NCI-H2227 (cell line): ENCODE measurements around the gene TTLL5.
A peak's percentile ranks its signal among the peaks of the same experiment; 100 is the strongest.

Experiments used
- DNase-seq: peaks from one replicate; lab custom pipeline; 2025; ENCODE audit not compliant: unreplicated experiment; lab: John Stamatoyannopoulos, UW

The TTLL5 gene

DNA sequence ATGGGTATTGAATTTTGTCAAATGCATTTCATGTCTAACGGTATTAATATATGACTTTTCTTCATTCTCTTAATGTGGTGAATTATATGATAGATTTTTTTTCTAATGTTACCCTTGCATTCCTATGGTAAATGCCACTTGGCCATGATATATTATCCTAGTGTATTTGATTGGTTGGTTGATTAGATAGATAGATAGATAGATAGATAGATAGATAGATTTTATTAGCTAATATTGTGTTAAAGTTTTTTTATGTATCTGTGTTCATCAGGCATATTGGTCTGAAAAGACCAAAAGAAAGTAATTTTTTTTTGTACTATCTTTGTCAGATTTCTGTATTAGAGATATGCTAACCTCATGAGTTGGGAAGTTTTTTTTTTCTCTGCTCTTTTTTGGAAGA, 196.2 kb downstream of the TTLL5 start:
- no peak for DNase-seq

DNA sequence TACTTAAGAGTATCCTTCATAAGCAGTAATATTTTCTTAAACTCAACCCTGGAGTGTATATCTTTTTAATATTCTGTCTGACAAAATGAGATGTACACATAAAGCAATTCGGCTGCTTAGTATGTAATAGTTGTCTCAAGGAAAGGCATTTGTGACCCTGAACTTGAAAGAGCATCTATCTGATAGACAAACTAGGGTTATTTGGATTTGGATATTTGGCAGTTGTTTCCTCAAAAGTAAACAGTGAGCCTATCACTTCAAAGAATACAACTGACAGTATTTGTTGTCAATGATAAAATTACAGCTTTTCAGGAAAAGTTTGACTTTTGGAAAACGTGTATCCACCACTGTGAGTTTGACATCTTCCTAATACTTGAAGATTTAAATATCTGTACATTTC, 197.3 kb downstream of the TTLL5 start:
- no peak for DNase-seq

DNA sequence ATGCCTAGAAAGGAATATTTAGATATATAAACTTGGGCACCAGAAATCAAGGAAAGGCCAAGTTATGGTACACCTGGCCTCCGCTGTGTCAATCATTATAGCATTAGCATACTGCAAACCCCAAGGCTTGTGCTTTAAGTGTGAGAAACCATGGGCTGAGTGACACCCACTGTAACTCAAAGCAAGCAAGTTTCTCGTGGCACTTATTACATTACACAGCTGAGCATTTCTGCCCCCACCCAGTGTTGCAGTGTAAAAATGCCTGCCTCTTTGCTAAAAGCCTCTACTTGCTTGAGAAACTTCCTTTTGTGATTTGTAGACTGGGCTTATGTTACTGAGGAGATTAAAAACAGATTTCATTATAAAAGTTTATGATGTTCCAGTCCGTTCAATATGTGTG, 198.7 kb downstream of the TTLL5 start:
- no peak for DNase-seq

DNA sequence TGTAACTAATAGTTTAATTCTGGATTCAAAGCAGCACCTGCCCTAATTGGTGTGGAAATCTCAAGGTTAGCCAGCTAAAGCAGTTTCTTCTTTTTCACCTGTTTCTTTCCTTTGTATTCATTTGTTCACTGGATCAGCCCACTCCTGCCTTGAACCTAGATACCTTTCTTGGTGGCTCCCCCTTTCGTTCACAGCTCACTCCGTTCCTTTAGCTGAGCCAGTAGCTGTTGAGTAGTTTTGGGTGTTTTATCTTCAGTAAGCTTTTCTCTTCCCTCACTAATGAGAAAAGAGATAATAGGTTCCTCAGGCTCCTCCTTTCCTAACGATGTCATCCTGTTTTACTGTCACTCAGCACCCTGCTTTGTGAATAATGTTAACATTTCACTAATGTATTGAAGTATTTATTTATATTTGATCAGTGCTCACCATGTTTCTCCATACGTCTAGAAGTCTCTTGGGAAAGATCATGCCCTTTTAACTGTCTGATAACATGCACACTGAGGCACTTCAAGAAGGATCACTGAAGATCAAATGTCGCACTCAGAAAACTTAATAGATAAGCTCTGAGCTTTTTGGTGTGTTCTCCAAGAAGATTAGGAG, 199.6 kb downstream of the TTLL5 start:
- DNase-seq, result no peak

DNA sequence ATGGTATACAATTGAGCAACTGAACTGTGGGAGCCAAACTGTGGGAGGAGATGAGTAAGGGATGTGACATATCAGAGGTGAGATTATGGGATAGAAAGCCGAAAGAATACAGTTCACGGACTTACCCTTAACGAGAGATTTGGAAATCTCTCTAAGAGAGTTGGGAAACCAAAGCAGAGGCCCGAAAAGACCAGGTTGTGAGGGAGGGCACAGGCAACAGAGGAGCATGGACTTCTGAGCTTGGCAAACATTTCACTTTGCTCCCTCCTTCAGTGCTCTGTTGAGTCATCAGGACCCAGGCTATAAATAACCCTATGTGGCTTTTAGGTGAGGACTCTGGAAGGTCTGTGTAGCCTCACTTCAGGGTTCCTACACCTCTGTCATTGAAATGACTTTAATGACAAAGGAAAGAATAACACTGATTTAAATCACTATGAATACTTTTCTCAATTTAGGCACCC, 200.1 kb downstream of the TTLL5 start:
- no peak for DNase-seq

DNA sequence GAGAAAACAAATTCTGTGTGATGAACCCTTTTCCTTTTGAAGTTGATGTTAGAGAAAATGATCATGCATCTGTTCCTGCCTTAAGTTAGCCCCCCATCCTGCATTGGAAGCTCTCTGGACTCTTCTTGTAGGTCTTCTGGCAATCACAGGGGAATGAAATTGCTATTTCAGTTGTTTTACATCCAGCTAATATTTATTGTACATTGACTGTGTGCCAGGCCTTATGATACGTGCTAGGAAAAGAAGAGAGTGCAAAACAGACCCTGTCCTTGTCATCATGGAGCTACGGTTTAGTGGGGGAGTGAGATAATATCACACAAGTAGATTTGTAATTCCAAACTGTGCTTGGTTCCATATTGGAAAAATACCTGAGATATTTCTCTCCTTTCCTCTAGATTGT, 202.2 kb downstream of the TTLL5 start:
- no peak for DNase-seq

DNA sequence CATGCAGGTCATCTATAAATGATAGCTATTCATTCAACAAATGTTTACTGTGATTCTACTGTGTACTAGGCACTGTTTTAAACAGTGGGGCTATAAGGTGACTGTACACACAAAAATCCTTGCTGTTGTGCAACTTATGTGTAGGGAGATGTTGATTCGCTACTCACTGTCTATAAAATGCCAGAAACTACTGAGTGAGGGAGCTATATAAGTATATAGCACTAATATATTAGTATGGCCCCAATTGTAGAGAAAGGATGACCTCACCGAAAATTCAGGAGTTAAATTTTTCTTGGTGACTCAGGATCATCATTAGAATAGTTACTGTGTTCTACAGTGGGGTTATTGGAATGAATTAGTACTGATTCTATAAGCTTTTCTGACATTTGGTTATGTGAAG, 203.3 kb downstream of the TTLL5 start:
- no peak for DNase-seq

DNA sequence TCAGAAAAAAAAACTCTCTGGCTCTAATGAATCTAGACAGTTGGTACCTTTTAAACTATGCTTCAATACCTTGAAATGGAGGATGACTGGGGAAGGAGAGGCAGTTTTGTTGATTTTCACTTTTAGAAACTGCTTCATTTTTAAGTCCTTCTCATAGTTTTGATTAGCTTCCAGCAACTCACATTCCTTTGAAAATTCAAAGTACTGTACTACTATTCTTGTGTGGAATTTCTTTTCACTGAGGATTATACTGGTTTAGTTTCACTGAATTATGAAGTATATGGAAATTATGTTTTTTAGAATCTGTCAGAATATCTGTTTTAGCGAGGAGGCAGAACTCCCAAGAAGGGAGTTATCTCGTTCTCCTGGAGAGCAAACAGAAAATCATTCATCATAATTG, 204.5 kb downstream of the TTLL5 start:
- DNase-seq, result no peak

DNA sequence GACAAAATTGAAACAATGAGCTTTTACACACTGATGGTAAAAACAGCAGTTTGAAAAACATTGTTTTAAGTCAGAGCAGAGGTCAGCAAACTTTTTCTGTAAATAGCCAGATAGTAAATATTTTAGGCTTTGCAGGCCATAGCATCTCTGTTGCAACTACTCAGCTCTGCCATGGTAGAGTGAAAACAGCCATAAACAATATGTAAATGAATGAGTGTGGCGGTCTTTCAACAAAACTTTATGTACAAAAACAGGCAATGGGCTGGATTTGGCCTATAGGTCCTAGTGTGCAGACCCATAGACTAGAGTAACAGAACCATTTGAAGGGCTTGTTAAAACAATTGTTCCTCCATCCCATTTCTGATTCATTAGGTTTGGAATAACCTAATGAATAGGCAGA, 205.9 kb downstream of the TTLL5 start:
- DNase-seq, result no peak

DNA sequence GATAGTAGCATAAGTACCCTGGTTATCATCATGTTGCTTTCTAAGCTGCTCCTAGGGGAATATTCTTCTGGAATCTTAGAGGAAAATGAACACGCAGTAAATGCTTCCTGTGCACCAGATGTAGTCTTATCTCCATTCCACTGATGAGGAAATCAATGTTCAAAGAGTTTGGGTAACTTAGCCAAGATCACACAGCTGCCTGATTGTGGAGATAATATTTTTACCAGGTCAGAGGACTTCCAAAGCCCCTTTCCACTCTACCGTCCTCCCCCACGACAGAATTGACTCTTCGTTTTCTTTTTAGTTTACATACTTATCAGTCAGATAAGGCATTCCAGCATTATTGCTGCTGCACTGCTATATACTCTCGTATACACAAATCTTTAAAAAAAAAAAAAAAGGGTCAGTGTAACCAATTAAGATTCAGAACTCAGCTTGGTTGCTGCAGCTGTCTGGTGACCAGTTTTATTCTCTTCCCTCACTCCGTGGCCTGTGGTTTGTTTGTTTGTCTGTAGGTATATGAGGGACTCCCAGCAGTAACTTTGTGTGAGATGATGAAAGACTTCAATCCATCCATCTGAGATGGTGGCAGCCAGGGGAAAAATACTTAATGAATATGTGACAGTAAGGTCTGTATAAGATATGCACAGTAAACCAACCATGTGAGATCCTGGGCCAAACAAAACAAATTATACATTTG, 210.3 kb downstream of the TTLL5 start:
- DNase-seq, result no peak

DNA sequence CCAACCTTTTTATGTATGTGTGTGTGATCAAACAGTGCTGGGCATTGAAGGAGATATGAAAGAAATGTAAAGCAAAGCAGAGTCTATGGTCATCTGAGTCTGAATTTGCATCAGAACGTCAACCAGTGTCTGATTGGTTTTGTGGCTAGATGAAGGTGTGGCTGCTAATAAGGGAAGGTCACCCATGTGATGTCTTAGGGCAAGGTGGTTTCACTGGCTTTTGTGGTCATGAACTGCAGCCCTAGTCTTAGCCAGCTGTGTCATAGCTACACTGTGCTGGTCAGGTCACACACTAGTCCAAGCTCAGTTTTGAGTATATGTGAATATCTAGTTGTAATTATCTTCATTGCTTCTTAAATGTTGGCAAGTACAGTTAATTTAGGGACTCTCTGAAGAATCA, 214.9 kb downstream of the TTLL5 start:
- no peak for DNase-seq

DNA sequence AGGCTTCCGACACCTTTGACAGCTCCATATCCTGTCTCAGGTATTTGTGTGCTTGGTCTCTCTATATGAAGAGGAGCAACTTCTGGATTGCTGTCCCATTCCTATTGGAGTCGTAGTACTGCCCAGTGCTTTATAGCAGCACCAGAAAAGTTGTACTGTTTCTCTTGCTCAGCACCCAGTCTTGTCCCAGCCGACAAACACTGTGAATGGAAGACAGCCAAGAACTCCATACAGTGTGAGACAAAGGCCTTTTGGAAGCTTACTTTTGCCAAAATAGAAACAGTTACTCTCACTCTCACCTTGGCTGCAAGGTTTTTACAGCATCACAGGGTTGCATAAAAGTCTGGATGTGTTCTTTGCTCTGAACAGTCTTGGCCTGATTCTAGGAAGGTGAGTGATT, 215.5 kb downstream of the TTLL5 start:
- DNase-seq, result no peak

DNA sequence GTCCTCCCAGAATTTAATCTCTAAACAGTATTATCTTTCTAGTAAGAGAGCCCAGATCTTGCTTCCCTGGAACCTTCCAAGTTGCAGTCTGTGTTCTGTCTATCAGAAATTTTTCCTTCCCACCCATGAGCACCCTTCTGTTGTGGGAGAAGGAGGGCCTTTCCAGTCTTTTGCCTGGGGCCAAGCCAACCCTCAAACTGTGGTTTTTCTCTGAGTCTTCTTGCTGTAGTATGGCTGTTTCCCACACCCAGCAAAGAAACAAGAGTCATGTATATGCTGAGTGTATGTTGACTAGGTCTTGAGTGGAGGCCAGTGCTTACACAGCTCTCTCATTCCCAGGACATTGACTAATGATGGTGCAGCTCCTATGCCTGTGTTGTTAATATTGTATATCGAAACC, 216.2 kb downstream of the TTLL5 start:
- DNase-seq, result no peak

DNA sequence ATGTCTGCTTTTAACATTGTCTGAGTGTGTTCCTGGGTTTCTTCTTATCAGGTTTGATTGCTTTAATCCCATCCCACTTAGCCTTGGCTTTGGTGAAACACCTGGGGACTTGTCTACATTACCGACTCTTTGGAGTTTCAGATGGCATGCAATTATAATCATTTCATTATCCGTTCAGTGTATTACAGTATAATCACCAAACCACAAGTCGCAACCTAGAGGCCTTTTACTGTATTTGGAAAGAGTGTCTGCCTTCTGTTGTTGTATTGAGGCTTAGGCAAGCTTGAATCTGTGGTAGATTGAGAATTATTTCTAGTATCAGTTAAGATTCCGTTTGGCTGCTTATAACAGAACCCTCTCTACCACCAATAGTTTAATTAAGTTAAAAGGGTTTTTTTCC, 216.8 kb downstream of the TTLL5 start:
- peak; percentile 20 for DNase-seq

DNA sequence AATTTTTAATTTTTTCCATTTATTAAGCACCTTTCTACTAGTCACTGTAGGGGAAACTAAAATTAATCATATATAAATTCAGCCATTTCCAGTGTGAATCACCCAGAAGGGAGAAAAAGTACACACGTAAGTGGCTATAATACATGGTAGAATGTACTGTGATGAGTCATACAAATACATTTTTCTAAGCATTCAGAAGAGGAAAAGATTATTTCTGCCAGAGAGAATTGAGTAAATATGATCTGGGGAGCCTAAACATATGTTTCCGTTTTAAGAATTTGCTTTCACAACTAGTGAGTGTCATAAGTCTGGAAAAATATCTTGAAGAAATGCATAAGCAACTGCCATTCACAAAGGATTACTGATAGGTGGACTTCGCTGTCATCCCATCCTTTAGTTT, 218.0 kb downstream of the TTLL5 start:
- no peak for DNase-seq

DNA sequence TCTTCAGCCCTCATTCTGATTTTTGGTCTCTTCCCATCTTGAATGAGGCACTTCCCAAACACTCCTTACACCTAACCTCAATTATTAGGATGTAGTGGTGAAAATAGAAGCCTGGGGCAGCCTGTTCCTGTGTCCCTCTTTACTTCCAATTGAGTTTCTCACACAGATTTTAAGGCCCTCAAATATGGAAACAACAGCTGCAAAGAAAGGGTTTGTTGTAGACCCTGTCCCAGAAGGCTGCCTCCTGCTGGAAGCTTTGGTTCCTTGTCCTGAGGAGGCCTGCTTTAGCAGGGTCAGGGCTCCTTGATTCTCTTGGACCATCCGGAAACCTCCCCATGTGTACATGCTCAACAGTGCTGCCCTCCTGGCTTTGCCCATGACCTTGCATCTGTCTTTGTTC, 219.5 kb downstream of the TTLL5 start:
- DNase-seq, result no peak

DNA sequence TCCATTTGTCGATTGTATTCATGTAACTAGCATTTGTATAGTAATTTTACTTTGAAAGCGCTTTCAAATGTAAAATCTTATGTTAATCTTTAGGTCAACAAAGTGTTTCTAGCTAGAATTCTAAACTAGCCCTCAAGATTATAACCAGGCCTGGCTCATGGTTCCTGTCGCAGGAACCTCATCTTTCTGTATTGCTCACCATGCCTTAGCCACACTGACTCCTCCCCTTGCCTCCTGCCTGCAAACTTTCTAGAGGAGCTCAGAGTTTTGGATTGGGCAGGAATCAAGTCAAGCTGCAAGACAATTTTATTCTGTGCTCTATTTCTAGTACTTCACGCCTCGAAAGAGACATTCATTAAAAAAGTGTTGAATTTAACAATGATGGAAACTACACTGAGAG, 220.9 kb downstream of the TTLL5 start:
- DNase-seq, result no peak

DNA sequence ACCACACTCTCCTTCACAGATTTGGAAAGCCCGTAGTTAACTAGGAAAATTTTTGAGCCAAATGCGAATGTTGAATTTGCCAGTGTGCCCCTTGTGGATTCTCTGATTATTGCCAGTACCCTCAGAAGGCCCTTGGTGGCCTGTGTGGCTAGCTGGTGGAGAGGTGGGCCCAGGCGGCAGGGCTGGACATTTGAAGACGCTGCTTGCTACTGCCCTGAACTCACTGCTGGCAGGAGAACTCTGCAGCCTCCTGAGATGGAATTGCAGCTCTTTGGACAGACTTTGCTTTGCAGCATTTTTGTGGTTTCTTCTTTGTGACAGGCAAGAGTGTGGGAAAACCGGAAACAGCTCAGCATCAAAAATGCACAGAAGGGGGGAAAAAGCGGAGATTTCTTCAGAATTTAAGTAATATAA, 223.2 kb downstream of the TTLL5 start:
- DNase-seq, result no peak

DNA sequence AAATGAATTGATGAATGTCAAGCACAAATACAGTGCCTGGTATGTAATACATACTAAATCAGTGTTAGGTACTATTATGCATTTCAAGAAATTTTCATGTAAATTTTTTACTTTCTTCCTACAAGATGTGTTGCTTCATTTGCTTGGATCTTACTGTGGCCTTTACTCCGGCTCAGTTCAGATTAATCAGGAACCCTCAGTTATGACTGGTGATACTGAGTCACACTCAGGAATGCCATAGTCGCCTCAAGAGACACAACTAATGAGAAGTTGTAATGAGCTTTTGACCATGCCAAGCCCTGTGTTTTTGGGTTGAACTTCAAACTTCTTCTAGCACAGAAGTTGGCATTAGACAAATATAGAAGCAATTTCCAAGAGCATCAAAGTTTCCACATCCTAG, 224.8 kb downstream of the TTLL5 start:
- DNase-seq, result no peak

DNA sequence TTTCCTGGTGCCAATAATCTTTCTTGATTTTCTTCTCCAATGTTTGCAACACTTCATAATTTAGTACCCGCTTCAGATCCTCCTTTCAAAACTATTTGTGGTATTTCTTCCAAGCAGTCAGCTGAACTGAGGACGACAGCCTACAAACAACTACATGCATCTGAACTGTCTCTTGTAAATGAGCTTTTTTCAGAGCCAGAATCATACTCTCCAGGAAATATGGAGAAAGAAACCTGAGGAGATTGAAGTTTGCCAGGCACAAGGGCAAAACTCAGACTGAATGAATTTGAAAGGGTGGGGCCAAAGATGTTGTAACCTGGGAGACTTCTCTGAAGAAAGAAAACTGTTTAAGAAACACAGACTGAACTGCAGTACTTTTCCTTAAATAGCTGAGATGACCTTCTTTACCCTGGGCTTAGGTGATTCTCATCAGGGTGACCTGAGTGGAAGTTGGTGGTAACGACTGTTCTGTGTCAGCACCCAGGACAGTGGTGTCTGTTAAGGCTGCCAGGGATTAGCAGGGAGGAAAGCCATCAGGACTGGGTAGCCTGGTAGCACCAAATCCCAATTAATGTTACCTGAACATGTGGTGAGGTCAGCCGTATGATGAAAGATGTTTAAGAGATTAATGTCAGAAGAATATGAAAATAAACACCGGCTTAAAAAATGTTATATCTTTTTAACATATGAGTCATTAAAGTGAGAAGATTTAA, 225.7 kb downstream of the TTLL5 start:
- no peak for DNase-seq

DNA sequence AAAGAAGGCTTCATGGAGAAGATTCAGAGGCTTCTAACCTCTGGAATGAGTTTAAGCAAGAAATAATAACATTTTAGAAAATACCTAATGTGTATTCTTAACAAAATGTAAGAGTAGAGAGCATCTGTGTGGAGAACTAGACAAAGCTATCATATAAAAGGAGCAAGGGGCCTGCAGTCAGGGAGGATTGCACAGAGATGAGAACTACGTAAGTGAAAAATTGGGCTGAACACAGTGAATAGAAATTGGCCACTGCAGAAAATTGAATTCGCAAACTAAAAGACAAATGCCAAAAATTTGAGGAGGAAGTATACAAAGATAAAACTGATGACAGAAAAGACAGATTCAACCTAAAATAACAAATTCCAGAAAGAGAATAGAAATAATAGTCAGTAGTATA, 227.9 kb downstream of the TTLL5 start:
- no peak for DNase-seq

DNA sequence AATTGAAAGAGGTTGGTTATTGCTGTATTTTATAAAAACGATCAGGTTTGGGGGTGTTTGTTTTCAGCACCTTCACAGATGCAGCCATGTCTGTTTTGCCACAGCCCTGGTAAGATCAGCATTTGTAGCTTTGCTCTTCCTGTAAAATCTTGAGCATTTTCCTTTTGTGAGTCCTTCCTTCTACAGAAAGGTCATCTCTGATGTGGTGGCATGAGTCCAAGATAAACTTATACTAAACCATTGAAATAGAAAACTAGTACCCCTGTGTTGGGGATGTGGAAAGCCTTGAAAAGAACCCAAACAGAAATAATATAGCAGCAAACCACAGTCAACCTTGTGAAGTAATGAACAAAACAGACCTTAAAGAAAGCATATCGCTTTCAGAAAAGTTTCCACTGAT, 235.3 kb downstream of the TTLL5 start:
- no peak for DNase-seq
